PFSK-1 (cell line): Measurements from ENCODE around the gene PAQR5.

Source experiments
- FOXP2 ChIP-seq: optimal IDR thresholded peaks from 2 replicates; pipeline ENCODE3; 2011; ENCODE audit warnings: borderline replicate concordance, control low read depth, inconsistent platforms; ENCODE audit not compliant: insufficient read depth; ENCODE audit errors: extremely low read length, extremely low read depth
- POLR2AphosphoS5 ChIP-seq: IDR thresholded peaks from 2 replicates; pipeline ENCODE4 v1.6.1; 2012; ENCODE audit warnings: low read depth, mild to moderate bottlenecking, control low read depth, low read length, moderate library complexity
- REST ChIP-seq, 2 experiments: IDR thresholded peaks; 2 replicates each; pipeline versions ENCODE4 v1.6.1 to v1.8.0; 2011 to 2012; ENCODE audit warnings: low read depth in 2 of 2, low read length in 2 of 2, control low read depth in 1 of 2, inconsistent platforms in 1 of 2, mild to moderate bottlenecking in 1 of 2, moderate library complexity in 1 of 2; ENCODE audit not compliant: insufficient read depth in 1 of 2
- SIN3A ChIP-seq: IDR thresholded peaks from 2 replicates; pipeline ENCODE4 v1.6.1; 2012; ENCODE audit warnings: mild to moderate bottlenecking, low read length, moderate library complexity, borderline replicate concordance; ENCODE audit not compliant: insufficient read depth
- TAF1 ChIP-seq: IDR thresholded peaks from 2 replicates; pipeline ENCODE4 v1.6.1; 2012; ENCODE audit warnings: low read length, control low read depth, borderline replicate concordance; ENCODE audit not compliant: insufficient read depth

PAQR5 gene

GRCh38 chr15:69293741-69294615, 4.7 kb upstream of the PAQR5 start:
- TF ChIP-seq REST (IDR thresholded peaks at IDR 0.05; ENCODE audit: insufficient read depth in 1 of 2, low read depth in 2 of 2, low read length in 2 of 2) (no peak), TAF1 (no peak), FOXP2 (no peak), POLR2AphosphoS5 (no peak), SIN3A (no peak)

- TF ChIP-seq SIN3A (no peak), FOXP2 (no peak), TAF1 (no peak), POLR2AphosphoS5 (no peak), REST (IDR thresholded peaks at IDR 0.05; ENCODE audit: insufficient read depth in 1 of 2, low read depth in 2 of 2, low read length in 2 of 2) (no peak)
These were observed 2.1 kb upstream of the PAQR5 start for GRCh38 chr15:69296606-69297005.

GRCh38 chr15:69297642-69298353, 914 bp upstream of the PAQR5 start:
- TF ChIP-seq POLR2AphosphoS5: no peak
- no peak for TF ChIP-seq TAF1
- no peak for TF ChIP-seq REST (IDR thresholded peaks at IDR 0.05; ENCODE audit: insufficient read depth in 1 of 2, low read depth in 2 of 2, low read length in 2 of 2)
- no peak for TF ChIP-seq FOXP2
- TF ChIP-seq SIN3A: no peak

GRCh38 chr15:69298354-69298696, 387 bp upstream of the PAQR5 start:
- TF ChIP-seq FOXP2: no peak
- no peak for TF ChIP-seq REST (IDR thresholded peaks at IDR 0.05; ENCODE audit: insufficient read depth in 1 of 2, low read depth in 2 of 2, low read length in 2 of 2)
- TF ChIP-seq SIN3A: no peak
- no peak for TF ChIP-seq TAF1
- TF ChIP-seq POLR2AphosphoS5: no peak
